Measurements from ENCODE around the gene HSD17B4. TPM values are rescaled to one million over a fixed set of nuclear protein-coding genes. Genes with fewer than 3 reads are reported as not detected.

The HSD17B4 gene
- total RNA-seq, 2 experiments from 2014 or later, result 94.3 to 111 TPM

DNA sequence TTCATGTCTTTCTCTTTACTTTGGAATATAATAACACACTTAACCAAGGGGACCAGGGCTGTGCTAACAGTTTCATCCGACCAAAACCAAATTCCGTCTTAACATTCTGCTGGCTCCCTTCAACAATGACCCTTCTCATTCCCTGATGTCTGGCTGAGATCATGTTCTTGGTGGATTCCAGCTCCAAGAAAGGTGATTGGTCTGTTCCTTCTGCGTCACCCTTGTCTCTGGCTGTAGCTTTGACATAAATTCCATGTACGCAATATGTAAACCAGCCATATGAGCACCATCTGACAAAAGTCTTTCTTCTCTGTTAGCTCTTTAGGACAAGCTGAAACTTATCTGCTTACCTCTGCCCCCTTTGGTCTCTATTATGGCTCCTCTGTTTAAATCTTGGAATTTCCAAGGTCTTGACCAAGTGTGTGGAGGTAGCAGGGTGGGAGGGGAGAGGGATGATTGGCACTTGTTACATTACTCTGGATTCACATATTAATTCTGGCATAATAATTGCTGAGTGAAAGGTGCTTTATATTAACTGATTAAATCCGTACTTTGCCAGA, 45.7 kb upstream of the HSD17B4 start:
- DNase-seq (no peak), ATAC-seq (no peak)
- no peak overlapping the region for H3K27ac Mint-ChIP-seq
- H3K9me3 Mint-ChIP-seq, result no peaks in the 10 kb centered on the region
- CTCF ChIA-PET, result interaction anchor here (1.1 kb wide), 1 partner anchor 51 kb away, joined by 5 read pairs; the partner anchor contains the start of gene TNFAIP8
- peaks cover 2% of the 10 kb centered on the region for H3K36me3 Mint-ChIP-seq (ENCODE audit: low read depth)
- no peaks in the 10 kb centered on the region for H3K27me3 Mint-ChIP-seq
- no peak overlapping the region for H3K4me3 Mint-ChIP-seq
- TF ChIP-seq, protein P1, sequence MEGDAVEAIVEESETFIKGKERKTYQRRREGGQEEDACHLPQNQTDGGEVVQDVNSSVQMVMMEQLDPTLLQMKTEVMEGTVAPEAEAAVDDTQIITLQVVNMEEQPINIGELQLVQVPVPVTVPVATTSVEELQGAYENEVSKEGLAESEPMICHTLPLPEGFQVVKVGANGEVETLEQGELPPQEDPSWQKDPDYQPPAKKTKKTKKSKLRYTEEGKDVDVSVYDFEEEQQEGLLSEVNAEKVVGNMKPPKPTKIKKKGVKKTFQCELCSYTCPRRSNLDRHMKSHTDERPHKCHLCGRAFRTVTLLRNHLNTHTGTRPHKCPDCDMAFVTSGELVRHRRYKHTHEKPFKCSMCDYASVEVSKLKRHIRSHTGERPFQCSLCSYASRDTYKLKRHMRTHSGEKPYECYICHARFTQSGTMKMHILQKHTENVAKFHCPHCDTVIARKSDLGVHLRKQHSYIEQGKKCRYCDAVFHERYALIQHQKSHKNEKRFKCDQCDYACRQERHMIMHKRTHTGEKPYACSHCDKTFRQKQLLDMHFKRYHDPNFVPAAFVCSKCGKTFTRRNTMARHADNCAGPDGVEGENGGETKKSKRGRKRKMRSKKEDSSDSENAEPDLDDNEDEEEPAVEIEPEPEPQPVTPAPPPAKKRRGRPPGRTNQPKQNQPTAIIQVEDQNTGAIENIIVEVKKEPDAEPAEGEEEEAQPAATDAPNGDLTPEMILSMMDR (IDR thresholded peaks at IDR 0.05), result no peak
- POLR2A ChIA-PET, result interaction anchor here (0.6 to 0.7 kb wide), 2 partner anchors 12 to 21 kb away, joined by 3 read pairs; no protein-coding TSS in a partner anchor
- intact Hi-C loops (cut with micrococcal nuclease), result no loop called here
- H3K4me1 Mint-ChIP-seq (ENCODE audit: low read depth), result peaks cover 41% of the 10 kb centered on the region

GRCh38 chr5:119409235-119409815, 43.0 kb upstream of the HSD17B4 start:
- ChIA-PET CTCF (interaction anchor here (1.1 to 6.8 kb wide), 16 partner anchors 9 to 421 kb away, joined by 3 to 95 read pairs (median 26); partner anchors contain the start of genes DTWD2 and TNFAIP8), POLR2A (interaction anchor here (0.6 to 2.0 kb wide), 7 partner anchors 10 to 422 kb away, joined by 3 to 9 read pairs (median 4); no protein-coding TSS in a partner anchor)
- TF ChIP-seq, protein P1 (IDR thresholded peaks at IDR 0.05), result no peak
- peaks cover 45% of the 10 kb centered on the region for H3K4me1 Mint-ChIP-seq (ENCODE audit: low read depth)
- H3K4me3 Mint-ChIP-seq, result no peak overlapping the region
- DNase-seq, result peak; percentile 31
- no peaks in the 10 kb centered on the region for H3K36me3 Mint-ChIP-seq (ENCODE audit: low read depth)
- H3K27me3 Mint-ChIP-seq, result no peaks in the 10 kb centered on the region
- no peaks in the 10 kb centered on the region for H3K9me3 Mint-ChIP-seq
- H3K27ac Mint-ChIP-seq, result peak overlapping the region; percentile 16
- peak; percentile 27 for ATAC-seq
- intact Hi-C loops (cut with micrococcal nuclease), result no loop called here

DNA sequence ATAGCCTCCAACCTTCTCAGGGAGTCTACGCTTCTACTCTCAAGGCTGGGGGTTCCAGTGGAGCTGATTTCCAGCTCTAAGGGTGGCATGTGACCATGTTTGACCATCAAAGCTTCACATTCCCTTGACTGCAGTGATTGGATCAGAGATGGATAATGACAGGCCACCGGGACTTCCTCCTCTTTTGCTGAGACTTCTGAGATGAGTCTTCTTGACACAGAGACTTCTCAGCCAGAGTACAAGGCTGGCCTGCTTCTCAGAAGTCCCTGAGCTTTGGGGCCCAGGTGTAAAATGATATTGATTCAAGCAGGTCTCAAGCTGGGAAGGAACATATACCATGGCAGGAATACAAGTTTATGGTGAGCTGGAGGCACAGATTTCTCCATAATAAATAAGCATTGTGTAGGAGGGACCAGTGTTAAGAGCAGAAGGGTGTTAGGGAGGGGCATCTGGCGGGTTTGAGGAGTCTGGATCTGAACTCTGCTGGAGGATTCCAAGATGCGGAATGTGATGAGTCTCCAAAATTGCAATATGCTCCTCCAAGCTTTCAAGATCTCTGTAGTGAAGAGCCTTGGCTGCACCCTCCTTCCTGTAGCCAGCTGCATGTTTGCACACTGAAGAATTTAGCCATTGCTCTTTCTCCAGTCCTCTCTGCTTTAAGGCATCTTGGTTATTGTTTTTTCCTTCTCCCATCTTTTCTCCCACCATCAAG, 41.7 kb upstream of the HSD17B4 start:
- CTCF ChIA-PET, result interaction anchor here (1.0 to 6.8 kb wide), 39 partner anchors 10 to 438 kb away, joined by 3 to 95 read pairs (median 8); partner anchors contain the start of genes DTWD2 and TNFAIP8
- TF ChIP-seq, protein P1 (IDR thresholded peaks at IDR 0.05), result no peak
- DNase-seq (peak; percentile 24), ATAC-seq (peak; percentile 57)
- H3K27ac Mint-ChIP-seq, result no peak overlapping the region
- peaks cover 41% of the 10 kb centered on the region for H3K4me1 Mint-ChIP-seq (ENCODE audit: low read depth)
- POLR2A ChIA-PET, result interaction anchor here (0.5 to 1.9 kb wide), 6 partner anchors 10 to 389 kb away, joined by 3 to 9 read pairs (median 4); no protein-coding TSS in a partner anchor
- H3K36me3 Mint-ChIP-seq (ENCODE audit: low read depth), result no peaks in the 10 kb centered on the region
- H3K4me3 Mint-ChIP-seq, result no peak overlapping the region
- no peaks in the 10 kb centered on the region for H3K9me3 Mint-ChIP-seq
- no peaks in the 10 kb centered on the region for H3K27me3 Mint-ChIP-seq
- intact Hi-C loops (cut with micrococcal nuclease), result loop anchor here (5.0 kb wide), 5 partner anchors 53 to 388 kb away; partner anchors contain the start of genes DMXL1 and TNFAIP8

- CTCF ChIA-PET, result interaction anchor here (0.6 to 6.8 kb wide), 85 partner anchors 11 to 427 kb away, joined by 3 to 95 read pairs (median 6); partner anchors contain the start of genes DMXL1, DTWD2, HSD17B4 and TNFAIP8
- peak overlapping the region; percentile 80 for H3K27ac Mint-ChIP-seq
- TF ChIP-seq, protein P1 (IDR thresholded peaks at IDR 0.05), result peak; percentile 93
- H3K4me3 Mint-ChIP-seq, result peak overlapping the region; percentile 78
- H3K4me1 Mint-ChIP-seq (ENCODE audit: low read depth), result peaks cover 41% of the 10 kb centered on the region
- POLR2A ChIA-PET, result interaction anchor here (0.5 to 1.8 kb wide), 7 partner anchors 11 to 390 kb away, joined by 3 to 9 read pairs (median 3); no protein-coding TSS in a partner anchor
- DNase-seq (peak; percentile 66), ATAC-seq (peak; percentile 84)
- H3K9me3 Mint-ChIP-seq, result no peaks in the 10 kb centered on the region
- no peaks in the 10 kb centered on the region for H3K27me3 Mint-ChIP-seq
- H3K36me3 Mint-ChIP-seq (ENCODE audit: low read depth), result no peaks in the 10 kb centered on the region
- intact Hi-C loops (cut with micrococcal nuclease), result loop anchor here (1.0 to 5.0 kb wide), 6 partner anchors 54 to 424 kb away; partner anchors contain the start of genes DMXL1 and TNFAIP8
Measured at GRCh38 chr5:119411361-119412278, 40.7 kb upstream of the HSD17B4 start.

Measured in activated CD8-positive, alpha-beta T cell treated with anti-CD3 and anti-CD28 coated beads for 36 hours (primary cell).